T-helper 1 cell treated with Interleukin-12 subunit alpha and Interleukin-12 subunit beta and Interleukin-4 antibody, amounts not matched to agents 30 ng/mL and 1 ng/mL, for 36 hours (primary cell): ENCODE measurements around the gene ATP8A2. TPM values are rescaled to one million over a fixed set of nuclear protein-coding genes. Genes with fewer than 3 reads are reported as not detected.

Experiments used
- intact Hi-C: fragments of 100-400 bp; cut with micrococcal nuclease; formaldehyde crosslinking; loops from one replicate; pipeline ENCODE4 v1.15.1; 2024
- total RNA-seq: library from RNA; stranded (reverse); gene quantifications from 2 replicates; pipeline ENCODE4 v1.2.3, GENCODE V29; 2022

ATP8A2 gene
- total RNA-seq, 1 donor from 2014 or later, result 1.9 TPM

- intact Hi-C loops, result no loop called here
Observed at GRCh38 chr13:25873242-25873612, 501.5 kb downstream of the ATP8A2 start.

DNA sequence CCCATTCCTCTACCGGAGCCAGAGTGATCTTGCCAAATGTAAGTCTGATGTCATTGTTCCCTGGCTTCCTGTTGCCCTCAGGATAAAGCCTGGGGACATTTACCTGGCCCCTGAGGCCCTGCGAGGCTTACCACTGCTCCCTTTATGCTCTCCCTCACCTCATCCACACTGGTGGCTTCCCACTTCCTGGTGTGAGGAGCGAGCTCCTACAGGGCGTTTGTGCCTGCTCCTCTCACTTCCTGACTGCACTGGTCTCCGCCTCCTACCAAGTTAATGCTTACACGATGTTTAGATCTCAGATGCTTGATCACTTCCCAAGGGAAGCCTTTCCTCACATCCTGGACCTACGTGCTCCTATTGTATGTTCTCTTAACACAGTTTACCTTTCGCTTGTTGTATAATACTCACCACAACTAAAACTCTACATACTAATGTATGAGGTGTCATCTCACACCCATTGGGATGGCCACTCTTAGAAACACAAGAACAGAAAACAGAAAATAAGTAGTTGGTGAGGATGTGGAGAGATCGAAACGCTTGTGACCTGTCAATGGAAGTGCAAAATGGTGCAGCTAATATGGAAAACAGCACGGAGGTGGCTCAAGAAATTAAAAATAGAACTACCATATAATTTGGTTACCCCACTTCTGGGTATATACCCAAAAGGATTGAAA is 502.4 kb downstream of the ATP8A2 start:
- intact Hi-C loops, result loop anchor here (2.0 kb wide), 2 partner anchors 15 to 67 kb away; no protein-coding TSS in a partner anchor

- intact Hi-C loops, result loop anchor here (1.0 to 2.0 kb wide), 4 partner anchors 8 to 68 kb away; no protein-coding TSS in a partner anchor
Observed at GRCh38 chr13:25874907-25875306, 503.1 kb downstream of the ATP8A2 start.

DNA sequence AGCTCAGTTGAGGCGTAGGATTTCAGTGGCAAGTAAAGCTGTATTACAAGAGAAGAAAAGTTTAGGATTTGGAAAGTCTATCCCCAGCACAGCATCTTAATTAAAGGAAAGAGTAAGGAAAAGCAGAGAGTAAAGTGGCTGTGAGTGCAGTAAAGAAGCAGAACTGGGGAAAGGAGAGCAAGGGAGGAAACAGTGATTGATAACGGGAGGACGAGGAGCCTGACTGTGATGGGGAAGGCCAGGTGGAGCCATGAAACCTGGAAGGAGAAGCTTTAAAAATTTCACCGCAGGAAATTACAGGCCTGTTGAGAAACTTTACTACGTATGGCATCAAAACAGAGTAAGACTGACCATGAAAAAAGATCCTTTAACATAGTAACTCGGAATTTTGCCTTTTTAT is 504.5 kb downstream of the ATP8A2 start:
- intact Hi-C loops, result no loop called here

- intact Hi-C loops, result no loop called here
Observed at GRCh38 chr13:25879466-25879865, 507.7 kb downstream of the ATP8A2 start.

DNA sequence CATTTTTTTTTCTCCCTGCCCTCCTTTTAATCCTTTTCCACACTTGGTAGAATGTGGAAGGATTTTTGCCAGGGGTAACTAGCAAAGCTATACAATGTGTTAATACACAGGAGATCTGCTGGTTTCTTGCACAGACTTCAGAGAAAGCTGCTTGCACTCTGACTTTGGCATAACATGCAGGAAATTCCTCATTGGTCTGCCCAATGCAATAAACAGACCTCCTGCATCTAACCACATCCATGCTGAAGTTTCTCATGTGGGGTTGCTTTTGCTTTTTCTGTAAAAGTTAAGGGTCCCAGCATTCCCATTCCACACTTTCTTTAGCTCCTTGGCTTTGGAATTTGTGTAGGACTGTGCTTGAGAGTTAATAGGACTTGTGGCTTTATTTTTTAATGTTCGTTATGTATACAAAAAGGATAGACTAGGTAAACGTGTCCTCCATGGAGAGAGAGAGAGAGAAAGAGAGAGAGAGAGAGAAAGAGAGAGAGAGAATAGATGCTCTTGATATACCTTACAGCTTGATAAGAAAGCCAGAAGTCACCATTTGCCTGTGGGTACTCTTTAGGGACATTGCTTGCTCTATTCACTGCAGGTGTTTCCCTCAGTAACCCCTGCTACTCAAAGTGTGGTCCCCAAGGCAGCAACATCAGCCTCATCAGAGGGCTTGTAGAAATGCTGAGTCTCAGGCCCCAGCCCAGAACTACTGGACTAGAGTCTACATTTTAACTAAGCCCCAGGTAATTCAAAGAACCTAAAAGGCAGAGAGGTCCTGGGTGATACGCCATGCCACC is 509.6 kb downstream of the ATP8A2 start:
- intact Hi-C loops, result loop anchor here (10.0 kb wide), 1 partner anchor 1373 kb away; the partner anchor contains the start of gene RPL21

DNA sequence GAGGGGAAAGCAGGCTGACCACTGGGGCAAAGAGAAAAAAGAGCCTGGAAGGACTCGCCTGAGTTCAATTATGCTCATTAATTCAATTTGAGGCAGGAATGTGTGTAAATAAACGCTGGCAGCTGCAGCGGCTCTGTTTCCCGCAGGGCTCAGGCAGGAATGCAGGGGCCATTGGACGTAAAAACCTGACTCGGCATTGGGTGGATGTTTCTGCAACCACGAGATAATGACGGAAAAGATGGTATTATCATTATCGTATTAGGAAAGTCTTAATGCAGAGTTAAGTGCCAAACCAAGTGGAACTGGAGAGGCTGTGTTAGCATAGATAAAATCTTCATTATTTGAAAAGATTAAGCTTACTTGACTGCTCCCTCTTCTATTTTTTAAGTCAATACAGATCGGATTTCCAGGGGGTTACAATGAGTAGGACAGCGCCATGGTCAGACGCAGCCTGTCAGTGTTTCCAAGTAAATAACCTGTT is 510.2 kb downstream of the ATP8A2 start:
- intact Hi-C loops, result loop anchor here (10.0 kb wide), 1 partner anchor 1373 kb away; the partner anchor contains the start of gene RPL21

- intact Hi-C loops, result loop anchor here (1.0 to 10.0 kb wide), 3 partner anchors 7 to 1372 kb away; partner anchors contain the start of gene RPL21
Observed at GRCh38 chr13:25882466-25883357, 510.9 kb downstream of the ATP8A2 start.

GRCh38 chr13:25885418-25885817 is 513.6 kb downstream of the ATP8A2 start:
- intact Hi-C loops, result loop anchor here (10.0 kb wide), 1 partner anchor 1369 kb away; the partner anchor contains the start of gene RPL21

DNA sequence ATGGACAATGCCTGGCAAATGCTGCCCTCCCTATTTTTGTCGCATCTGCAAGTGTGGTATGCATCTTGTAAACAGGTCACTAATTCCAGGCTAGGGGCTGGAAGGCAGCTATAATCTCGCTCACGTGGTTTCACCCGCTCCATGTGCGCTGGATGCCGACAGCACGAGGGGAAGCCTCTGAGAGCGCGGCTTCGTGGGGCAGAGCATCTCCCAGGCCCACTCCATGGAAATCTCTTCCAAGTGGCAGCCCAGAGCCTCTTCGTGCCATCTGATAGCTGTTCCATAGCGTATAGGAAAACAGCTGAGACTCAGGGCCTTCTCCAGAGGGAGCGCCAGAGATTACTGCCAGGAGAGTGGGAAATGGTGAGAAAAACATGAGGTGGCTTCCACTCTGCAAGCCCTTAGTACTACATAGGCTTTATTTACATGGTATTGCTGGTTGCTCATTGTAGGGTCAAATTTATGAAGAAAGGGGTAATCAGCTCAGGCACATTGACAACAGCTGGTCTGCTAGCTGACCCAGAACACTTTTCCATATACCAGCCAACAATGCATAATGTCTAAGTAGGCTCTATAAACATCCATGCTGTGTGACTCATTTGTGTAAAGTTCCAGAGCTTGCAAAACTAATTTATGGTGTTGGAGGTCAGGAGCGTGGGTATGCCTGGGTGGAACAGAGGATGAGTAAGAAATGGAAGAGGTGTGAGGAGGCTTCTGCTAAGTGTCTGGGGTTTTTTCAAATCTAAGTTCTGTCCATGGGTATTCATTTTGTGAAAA is 514.9 kb downstream of the ATP8A2 start:
- intact Hi-C loops, result loop anchor here (10.0 kb wide), 1 partner anchor 1368 kb away; the partner anchor contains the start of gene RPL21

GRCh38 chr13:25887962-25888655 is 516.3 kb downstream of the ATP8A2 start:
- intact Hi-C loops, result loop anchor here (1.0 to 10.0 kb wide), 5 partner anchors 13 to 1367 kb away; partner anchors contain the start of gene RPL21

DNA sequence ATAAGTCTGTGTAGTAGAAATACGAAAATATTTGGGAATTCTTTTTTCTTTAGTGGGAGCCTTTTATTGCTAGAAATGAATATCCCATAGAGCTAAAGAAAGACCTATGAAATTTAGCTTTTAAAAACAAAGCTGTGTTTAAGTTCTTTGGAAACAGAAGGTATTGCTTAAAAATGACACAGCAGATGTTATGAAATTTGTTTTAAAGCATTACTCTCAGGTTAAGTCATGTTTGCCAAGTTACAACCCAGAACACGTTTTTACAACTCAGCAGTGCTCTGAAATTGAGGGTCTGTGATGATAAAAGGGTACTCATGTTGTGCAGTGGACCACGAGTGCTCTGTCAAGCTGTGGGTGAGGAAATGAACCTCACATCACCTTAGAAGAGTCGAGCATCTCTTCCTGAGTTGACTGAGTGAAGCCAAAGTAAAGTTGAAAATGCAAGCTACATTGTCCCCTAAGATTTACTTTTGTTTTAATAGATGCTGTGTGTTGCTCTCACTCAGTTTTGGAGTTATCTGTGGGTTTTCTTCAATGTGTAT is 519.0 kb downstream of the ATP8A2 start:
- intact Hi-C loops, result no loop called here

- intact Hi-C loops, result no loop called here
Observed at GRCh38 chr13:25898991-25899390, 527.2 kb downstream of the ATP8A2 start.

DNA sequence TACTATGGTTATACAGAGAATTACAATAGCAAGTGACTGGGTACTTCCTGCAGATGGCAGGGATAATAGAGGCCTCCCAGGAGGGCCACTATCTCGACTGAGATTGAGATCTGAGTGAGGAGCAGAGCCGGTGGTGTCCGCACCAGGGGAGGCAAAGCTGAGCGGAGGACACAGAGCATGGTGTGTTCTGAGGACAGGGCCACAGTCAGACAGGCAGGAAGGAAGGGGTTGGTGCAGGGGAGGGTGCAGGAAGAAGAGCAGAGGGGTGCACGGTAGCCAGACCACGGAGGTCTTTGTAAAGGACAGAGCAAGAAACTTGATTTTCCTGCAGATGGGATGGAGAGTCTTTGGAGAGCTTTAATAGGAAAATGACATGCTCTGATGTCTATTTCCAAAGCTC is 527.7 kb downstream of the ATP8A2 start:
- intact Hi-C loops, result no loop called here

DNA sequence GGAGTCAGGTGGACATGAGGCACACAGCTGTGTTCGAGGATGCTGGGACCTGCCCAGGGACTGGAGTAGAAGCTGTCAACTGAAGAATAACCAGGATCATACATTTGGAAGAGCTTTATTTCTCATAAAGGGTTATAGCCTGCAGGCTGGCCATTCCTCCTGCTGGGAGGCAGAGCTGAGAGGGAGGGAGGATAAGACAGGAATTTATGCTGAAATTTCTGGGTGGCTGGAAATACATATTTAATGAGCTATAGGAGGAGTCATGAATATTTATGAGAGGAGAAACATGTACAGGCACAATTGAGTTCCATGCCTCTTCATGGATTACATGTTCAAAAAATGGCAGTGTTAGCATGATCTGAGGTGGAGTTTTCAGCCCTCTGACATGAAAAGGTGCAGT is 528.2 kb downstream of the ATP8A2 start:
- intact Hi-C loops, result loop anchor here (5.0 to 10.0 kb wide), 4 partner anchors 325 to 1232 kb away; partner anchors contain the start of genes CDK8, MTMR6 and RNF6

DNA sequence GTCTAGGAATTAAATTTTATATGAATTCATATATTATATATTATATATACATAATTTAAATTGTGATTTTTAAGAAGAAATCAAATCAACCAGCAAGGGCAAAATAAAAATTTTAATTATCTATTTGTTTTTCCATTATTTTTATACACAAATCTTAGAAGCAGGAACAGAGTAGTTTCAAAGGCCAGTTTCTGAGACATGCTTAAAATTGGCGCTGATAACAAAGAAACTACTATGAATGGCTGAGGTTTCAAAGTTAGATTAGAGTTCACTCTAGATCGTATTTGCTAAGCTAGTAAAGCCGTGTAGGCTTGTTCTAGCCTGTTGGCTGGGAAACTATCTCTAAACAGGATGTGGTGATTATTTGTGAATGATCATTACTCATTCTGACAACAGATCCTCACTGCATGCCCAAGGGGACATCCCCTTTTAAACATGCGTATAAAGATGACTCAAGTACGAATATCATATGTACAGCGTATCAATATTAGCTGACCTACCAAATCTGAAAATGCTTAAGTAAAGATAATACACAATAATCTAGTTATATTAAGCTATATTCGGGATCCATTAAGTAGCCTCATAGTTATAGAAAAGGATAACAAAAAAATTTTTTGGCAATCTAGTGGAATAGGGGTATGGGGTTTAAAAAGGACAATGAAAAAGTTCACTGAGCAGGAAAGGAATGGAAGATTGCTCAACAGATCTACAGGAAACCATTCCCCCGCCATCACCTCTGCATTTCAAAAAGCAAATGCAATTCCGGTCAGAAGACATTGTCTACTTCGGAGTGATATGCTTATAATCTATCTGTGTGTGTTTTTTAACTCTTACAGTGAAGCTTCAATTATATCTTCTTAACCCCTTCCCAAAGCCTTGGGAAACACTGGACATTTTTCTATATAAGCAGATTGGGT is 529.9 kb downstream of the ATP8A2 start:
- intact Hi-C loops, result loop anchor here (1.0 to 10.0 kb wide), 10 partner anchors 13 to 1231 kb away; partner anchors contain the start of genes CDK8, MTMR6 and RNF6

- intact Hi-C loops, result loop anchor here (5.0 to 10.0 kb wide), 4 partner anchors 322 to 1230 kb away; partner anchors contain the start of genes CDK8, MTMR6 and RNF6
Observed at GRCh38 chr13:25902455-25902854, 530.7 kb downstream of the ATP8A2 start.

GRCh38 chr13:25902891-25903341 is 531.1 kb downstream of the ATP8A2 start:
- intact Hi-C loops, result loop anchor here (1.0 to 10.0 kb wide), 5 partner anchors 105 to 1229 kb away; partner anchors contain the start of genes CDK8, MTMR6 and RNF6
